ENCODE measurements around the gene CLPTM1.
"Not testable (repeated sequence)": the region's sequence is repeated elsewhere in the genome, so short reads cannot be mapped to it uniquely, and the experiment has no call there.

The CLPTM1 gene

DNA sequence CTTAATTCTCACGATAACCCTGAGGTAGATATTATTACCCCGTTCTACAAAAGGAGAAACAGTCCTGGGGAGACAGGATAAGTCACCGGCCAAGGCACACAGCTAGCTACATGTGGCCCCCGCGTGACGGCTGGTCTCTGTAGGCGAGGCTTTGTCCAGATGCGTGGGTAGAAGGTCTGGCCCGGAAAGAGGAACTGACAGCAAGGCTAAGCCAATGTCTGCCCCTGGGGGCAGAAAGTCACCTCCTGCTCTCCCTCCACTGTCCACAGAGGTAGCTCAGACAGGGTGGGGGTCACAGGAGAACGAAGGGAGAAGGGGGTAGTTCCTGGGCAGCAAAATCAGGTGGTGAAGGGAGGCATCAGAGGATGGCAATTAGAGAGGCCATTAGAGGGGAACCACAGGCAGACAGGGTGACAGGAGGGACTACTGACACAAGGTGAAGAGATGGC, 11.4 kb upstream of the CLPTM1 start:
- DNase-seq (ENCODE audit: low read depth): no peak

GRCh38 chr19:44947041-44947581, 8.1 kb upstream of the CLPTM1 start:
- DNase-seq (ENCODE audit: low read depth): no peak

DNA sequence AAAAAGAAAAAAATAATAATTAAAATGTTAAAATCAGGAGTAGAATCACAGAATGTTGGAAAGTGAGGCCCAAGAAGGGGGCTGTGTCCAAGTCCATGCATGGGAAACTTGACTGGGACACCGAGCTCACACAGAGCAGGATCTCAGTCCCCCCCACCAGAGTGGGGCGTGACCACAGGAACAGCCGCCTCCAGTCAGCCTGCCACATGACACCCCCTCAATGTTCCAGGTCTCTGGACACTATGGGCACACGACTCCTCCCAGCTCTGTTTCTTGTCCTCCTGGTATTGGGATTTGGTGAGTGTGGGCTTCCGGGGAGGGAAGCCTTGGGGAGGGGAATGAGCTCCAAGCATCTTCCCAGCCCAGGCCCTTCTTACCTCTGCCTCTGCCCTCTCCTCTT, 6.9 kb upstream of the CLPTM1 start:
- DNase-seq (ENCODE audit: low read depth): no peak

GRCh38 chr19:44948763-44949374, 6.3 kb upstream of the CLPTM1 start:
- DNase-seq (ENCODE audit: low read depth): no peak

- no peak for DNase-seq (ENCODE audit: low read depth)
These were observed 5.6 kb upstream of the CLPTM1 start for GRCh38 chr19:44949550-44949949.

DNA sequence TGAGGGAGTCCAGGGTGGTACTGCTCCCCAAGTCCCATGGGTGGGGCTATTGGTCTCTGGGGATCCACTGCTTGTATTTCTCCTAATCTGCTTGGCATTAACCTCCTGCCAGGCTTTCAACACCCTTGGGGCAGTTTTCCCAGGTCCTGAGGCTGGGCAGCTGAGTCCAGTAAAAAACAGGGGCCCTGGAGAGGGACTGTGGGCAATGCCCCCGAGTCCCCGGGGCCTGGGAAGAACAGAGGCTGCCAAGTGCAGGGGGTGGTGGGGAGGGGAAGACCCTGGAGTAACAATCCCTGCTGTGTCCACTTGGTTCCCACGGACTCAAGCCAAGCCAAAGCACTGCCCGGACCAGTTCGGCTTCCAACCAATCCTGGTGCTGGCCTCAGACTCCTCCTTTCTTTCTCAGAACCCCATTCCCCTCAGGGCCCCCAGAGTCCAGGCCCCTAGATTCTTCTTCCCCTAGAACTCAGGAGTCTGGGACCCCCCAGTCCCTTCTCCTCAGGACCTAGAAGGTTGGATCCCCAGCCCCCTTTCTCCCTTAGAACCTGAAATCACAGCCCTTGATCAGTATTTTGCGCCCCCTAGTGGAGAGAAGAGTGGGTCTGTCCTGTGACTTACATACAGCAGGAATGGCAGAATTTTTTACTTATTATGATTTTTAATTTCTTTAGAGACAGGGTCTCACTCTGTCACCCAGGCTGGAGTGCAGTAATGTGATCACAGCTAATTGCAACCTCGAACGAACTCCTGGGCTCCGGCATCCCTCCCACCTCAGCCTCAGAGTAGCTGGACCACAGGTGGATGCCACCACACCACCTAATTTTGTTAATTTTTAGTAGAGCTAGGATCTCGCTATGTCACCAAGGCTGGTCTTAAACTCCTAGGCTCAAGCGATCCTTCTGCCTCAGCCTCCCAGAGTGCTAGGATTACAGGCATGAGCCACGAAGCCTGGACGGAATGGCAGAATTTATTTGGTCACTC, 3.7 kb upstream of the CLPTM1 start:
- DNase-seq (ENCODE audit: low read depth): no peak

- DNase-seq (ENCODE audit: low read depth): no peak
These were observed 917 bp upstream of the CLPTM1 start for GRCh38 chr19:44954278-44954648.

DNA sequence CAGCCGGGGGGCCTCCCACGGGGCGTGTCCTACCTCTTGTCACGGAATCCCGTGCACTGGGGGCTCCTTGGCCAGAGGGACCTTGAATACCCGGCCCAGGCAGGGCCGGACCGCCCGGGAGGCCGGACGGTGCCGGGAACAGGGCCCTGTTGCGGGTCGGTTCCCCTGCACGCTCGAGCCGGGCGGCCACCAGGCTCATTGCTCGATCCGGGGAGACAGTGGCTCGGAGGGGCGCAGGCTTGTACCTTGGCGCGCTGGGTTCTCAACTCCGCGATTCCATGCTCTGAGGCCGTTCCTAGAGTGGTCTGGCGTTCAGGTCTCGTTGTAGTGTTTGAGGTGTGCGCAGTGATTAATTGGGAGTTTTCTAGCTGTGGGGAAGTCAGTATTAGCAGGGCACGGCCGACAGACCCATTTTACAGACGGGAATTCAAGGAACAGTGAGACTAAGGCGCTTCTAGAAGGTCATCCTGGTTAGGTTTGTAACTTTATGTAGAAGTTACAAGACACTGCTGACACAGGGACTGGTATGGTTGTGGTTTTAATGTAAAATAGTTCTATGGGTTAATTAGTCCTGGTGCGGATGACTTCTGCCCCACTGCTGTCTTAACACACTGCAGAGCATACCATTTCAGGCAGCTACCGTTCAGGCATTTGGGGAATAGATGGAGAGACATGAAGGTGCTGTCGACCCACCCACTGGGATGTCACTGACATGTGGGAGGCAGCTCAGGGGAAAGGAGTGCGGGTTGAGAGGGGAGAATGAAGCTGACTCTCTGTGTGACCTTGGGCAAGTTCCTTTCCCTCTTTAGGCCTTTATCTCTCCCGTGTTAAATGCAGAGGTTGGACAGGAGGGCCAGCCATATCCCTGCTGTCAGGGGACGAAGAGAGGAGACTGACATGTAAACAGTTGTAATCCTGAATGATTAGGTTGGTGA, 592 bp downstream of the CLPTM1 start:
- DNase-seq (ENCODE audit: low read depth): no peak

DNA sequence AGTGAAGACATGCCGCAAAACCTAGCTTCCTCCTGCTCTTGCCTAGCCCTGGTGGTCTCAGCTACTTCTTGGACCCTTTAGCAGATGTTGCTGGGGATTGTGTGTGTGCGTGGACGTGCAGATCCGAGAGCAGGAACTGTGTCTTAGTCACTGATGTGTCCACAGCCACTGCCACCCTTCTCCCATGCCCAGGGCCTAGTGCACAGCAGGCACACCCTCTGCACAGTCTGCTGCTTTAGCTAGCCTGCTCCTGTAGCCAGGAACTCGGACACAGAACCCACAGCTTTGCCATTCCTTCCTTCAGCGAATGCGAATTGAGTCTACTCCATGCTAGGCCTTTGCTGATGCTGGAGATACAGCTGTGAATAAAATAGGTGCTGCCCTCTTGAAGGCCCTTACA, 2.3 kb downstream of the CLPTM1 start:
- no peak for DNase-seq (ENCODE audit: low read depth)

- no peak for DNase-seq (ENCODE audit: low read depth)
These were observed 2.9 kb downstream of the CLPTM1 start for GRCh38 chr19:44958090-44958489.

DNA sequence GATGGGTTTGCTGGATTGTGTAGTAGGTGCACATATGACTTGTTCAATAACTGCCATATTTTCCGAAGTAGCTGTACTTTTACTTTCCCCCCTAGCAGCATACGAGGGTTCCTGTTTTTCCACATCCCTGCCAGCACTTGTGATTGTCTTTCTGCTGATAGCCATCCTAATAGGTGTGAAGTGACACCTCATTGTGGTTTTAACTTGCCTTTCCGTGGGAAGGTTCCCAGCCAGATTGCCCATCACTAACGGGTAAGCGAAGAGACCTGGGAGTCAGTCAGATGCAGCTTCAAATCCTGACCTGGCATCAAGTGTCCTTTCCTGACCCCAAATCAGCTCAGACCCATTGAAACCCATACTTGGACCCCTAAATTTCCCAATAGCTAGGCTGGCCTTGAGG, 4.5 kb downstream of the CLPTM1 start:
- DNase-seq (ENCODE audit: low read depth): no peak

- DNase-seq (ENCODE audit: low read depth): no peak
These were observed 5.9 kb downstream of the CLPTM1 start for GRCh38 chr19:44960906-44961728.

GRCh38 chr19:44961821-44962220, 6.6 kb downstream of the CLPTM1 start:
- no peak for DNase-seq (ENCODE audit: low read depth)

DNA sequence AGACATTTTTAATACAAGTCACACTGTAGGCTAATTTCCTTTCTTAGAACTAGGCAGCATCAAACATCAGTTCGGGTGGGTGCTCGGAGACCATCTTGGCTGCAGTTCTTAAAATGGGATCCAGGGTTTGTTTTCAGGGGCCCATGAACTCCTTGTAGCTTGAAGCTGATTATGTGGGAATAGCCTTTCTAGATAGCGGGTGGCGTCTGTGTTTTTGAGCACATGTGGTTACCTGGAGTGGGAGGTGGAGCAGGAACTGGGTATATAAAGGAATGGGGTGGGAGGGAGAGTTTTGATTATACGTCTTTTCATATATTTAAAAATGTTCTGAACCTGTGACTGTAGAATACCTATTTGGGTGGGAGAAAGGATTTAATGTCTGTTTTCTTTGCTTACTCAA, 12.9 kb downstream of the CLPTM1 start:
- DNase-seq (ENCODE audit: low read depth): no peak

DNA sequence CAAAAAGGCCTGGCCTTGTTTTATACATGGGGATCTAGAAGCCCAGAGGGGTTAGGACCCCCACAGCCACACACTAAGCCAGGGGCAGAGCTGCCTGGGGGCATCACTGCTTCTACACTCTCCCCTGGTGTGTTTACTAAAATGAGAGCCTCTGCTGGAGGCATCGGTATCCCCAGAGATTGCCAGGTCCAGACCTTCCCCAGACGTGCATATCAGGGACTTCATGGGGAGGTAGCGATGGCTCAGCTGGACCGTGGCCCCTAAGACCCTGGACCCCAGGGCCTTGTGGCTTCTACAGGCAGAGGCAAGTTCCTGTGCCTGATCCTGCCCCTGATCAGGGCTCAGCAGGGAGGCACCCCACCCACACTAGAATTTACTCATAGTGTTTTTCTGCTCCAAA, 13.5 kb downstream of the CLPTM1 start:
- no peak for DNase-seq (ENCODE audit: low read depth)

DNA sequence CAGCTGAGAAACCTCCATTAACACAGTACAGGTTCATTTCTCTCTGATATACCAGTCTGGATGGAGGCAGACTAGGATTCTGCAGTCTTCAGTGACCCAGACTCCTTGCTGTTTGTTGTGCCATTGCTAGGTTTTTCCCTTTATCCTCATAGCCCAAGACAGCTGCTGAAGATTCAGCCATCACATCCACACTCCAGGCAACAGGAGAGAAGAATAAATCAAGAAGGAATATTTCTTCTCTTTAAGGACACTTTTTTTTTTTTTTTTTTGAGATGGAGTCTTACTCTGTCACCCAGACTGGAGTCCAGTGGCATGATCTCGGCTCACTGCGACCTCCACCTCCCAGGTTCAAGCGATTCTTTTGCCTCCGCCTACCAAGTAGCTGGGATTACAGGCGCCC, 14.3 kb downstream of the CLPTM1 start:
- DNase-seq (ENCODE audit: low read depth): no peak

DNA sequence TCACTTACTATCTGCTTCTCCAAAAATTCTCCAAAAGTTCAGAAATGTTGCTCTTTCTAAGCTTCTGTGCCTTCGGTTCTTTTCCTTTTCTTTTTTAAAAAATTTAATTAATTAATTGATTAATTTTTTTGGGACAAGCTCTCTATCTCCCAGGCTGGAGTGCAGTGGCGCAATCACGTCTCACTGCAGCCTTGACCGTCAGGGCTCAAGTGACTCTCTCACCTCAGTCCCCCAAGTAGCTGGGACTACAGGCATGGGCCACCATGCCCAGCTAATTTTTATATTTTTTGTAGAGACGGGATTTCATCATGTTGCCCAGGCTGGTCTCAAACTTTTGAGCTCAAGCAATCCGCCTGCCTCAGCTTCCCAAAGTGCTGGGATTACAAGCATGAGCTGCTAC, 16.3 kb downstream of the CLPTM1 start:
- DNase-seq (ENCODE audit: low read depth): not testable (repeated sequence)

GRCh38 chr19:44972802-44973201, 17.6 kb downstream of the CLPTM1 start:
- no peak for DNase-seq (ENCODE audit: low read depth)

DNA sequence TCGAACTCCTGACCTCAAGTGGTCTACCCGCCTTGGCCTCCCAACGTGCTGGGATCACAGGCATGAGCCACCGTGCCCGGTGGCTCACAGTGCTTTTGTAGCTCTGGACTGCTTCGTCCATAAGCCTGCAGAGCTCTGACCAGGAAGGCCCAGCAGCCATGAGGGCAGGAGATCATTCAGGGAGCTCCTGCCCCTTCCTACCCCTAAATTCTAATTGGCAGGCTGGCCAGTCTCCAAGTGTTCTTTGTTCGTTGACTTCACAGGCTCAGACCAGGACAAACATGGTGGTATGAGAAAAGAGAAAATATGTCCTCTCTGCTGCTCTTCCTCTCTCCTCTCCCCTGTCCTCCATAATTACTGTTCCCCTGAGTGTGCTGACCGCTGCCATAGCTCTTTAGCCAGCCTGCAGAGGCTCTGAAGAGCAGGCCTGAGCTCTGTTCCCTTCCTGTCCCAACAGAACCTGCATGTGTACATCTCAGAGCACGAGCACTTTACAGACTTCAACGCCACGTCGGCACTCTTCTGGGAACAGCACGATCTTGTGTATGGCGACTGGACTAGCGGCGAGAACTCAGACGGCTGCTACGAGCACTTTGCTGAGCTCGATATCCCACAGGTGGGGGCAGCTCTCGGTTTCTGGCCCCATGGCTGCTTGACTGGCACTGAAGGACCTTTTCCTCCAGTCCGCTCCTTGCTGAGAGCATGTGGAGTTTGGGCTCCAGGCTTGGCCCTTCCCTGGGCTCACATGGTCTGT, 19.0 kb downstream of the CLPTM1 start:
- DNase-seq (ENCODE audit: low read depth): no peak

DNA sequence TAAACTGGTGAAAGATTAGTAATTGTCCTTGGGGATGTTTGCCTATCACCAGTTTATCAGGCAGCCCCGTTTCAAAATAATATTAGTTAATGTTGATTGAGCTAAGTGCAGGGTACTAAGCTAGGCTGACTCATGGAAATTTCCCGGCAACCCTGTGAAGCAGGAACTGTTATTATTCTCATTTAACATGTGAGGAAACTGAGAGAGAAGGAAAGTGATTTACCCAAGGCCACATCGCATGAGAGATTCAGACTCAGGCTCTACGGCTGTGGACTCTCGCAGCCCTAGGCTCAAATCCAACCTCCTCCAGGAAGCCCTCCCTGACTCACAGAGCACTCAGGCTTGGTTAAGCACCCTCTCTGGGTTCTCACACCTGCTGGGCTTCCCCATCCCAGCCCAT, 19.7 kb downstream of the CLPTM1 start:
- no peak for DNase-seq (ENCODE audit: low read depth)
